SK-N-DZ (cell line): ENCODE measurements around the gene LRRC51.
A peak's percentile ranks its signal among the peaks of the same experiment; 100 is the strongest.
"Not testable (repeated sequence)": the region's sequence is repeated elsewhere in the genome, so short reads cannot be mapped to it uniquely, and the experiment has no call there.

Experiments
- DNase-seq: peaks from one replicate; pipeline ENCODE4 v3.0.0-alpha.2; 2015; ENCODE audit warnings: low spot score

The LRRC51 gene

GRCh38 chr11:72103754-72104167 lies 23.1 kb downstream of the LRRC51 start:
- DNase-seq = no peak

GRCh38 chr11:72105888-72106287 lies 25.2 kb downstream of the LRRC51 start, which contains the start of gene TOMT:
Gene TOMT (plus strand): TSS chr11:72105924. CDS start chr11:72105952, 28 bp downstream.
- no peak for DNase-seq

- DNase-seq = no peak
These were observed 30.9 kb downstream of the LRRC51 start for GRCh38 chr11:72111300-72112142.

- peak; percentile 100 for DNase-seq
These were observed 31.7 kb downstream of the LRRC51 start, which contains the start of gene ANAPC15 for GRCh38 chr11:72112143-72112977. Gene ANAPC15 (minus strand): TSS chr11:72112695. CDS start chr11:72111276, 1,419 bp downstream.

- DNase-seq = peak; percentile 33
These were observed 32.5 kb downstream of the LRRC51 start for GRCh38 chr11:72112978-72113808.

GRCh38 chr11:72114570-72114969 lies 33.9 kb downstream of the LRRC51 start:
- DNase-seq = no peak

- DNase-seq = no peak
These were observed 35.5 kb downstream of the LRRC51 start for GRCh38 chr11:72116019-72116755.

- DNase-seq = no peak
These were observed 38.5 kb downstream of the LRRC51 start for GRCh38 chr11:72119198-72119597.

GRCh38 chr11:72120930-72121329 lies 40.3 kb downstream of the LRRC51 start:
- DNase-seq = no peak

GRCh38 chr11:72122607-72123006 lies 42.0 kb downstream of the LRRC51 start:
- DNase-seq = no peak

- DNase-seq = no peak
These were observed 42.5 kb downstream of the LRRC51 start for GRCh38 chr11:72123117-72123653.

GRCh38 chr11:72124046-72124445 lies 43.4 kb downstream of the LRRC51 start:
- no peak for DNase-seq

- no peak for DNase-seq
These were observed 45.3 kb downstream of the LRRC51 start for GRCh38 chr11:72125956-72126355.

- no peak for DNase-seq
These were observed 47.3 kb downstream of the LRRC51 start for GRCh38 chr11:72127923-72128322.

- DNase-seq = no peak
These were observed 48.7 kb downstream of the LRRC51 start for GRCh38 chr11:72129381-72129780.

GRCh38 chr11:72132646-72133045 lies 52.0 kb downstream of the LRRC51 start:
- DNase-seq = no peak

- DNase-seq = not testable (repeated sequence)
These were observed 54.8 kb downstream of the LRRC51 start, which contains the start of gene FOLR3 for GRCh38 chr11:72135473-72135872. Gene FOLR3 (plus strand): TSS chr11:72135725. CDS start chr11:72135953, 228 bp downstream.

- no peak for DNase-seq
These were observed 55.4 kb downstream of the LRRC51 start for GRCh38 chr11:72135891-72136683.

GRCh38 chr11:72136684-72137262 lies 56.1 kb downstream of the LRRC51 start:
- DNase-seq = no peak
